Measurements from ENCODE around the gene MGST1. TPM values are rescaled to one million over a fixed set of nuclear protein-coding genes. Genes with fewer than 3 reads are reported as not detected.

The MGST1 gene
- total RNA-seq, 4 donors from 2014 or later: 4.6 to 85.6 (median 22.8) TPM

- H3K36me3 ChIP-seq: no peaks in the 10 kb centered on the region
- H3K27me3 ChIP-seq: no peaks in the 10 kb centered on the region
- peak overlapping the region in 1 of 2 donors; percentile 26 for H3K4me3 ChIP-seq
- H3K27ac ChIP-seq: peak overlapping the region; percentile 62 to 69
- TF ChIP-seq CTCF (IDR thresholded peaks at IDR 0.05): no peak
- TF ChIP-seq POLR2A (IDR thresholded peaks at IDR 0.05): no peak
- H3K4me1 ChIP-seq: no peaks in the 10 kb centered on the region
- no peaks in the 10 kb centered on the region for H3K9me3 ChIP-seq
- intact Hi-C loops (cut with DNase I; ENCODE audit: low total_unique reads): no loop called here
- DNase-seq: no peak
Observed at GRCh38 chr12:16348435-16349130, 1.1 kb downstream of the MGST1 start.

GRCh38 chr12:16349131-16349460, 1.7 kb downstream of the MGST1 start:
- no peak overlapping the region for H3K4me3 ChIP-seq
- no peaks in the 10 kb centered on the region for H3K36me3 ChIP-seq
- H3K27ac ChIP-seq: peak overlapping the region in 1 of 2 donors; percentile 69
- TF ChIP-seq CTCF (IDR thresholded peaks at IDR 0.05): no peak
- intact Hi-C loops (cut with DNase I; ENCODE audit: low total_unique reads): no loop called here
- H3K4me1 ChIP-seq: no peaks in the 10 kb centered on the region
- H3K9me3 ChIP-seq: no peaks in the 10 kb centered on the region
- no peaks in the 10 kb centered on the region for H3K27me3 ChIP-seq
- peak; percentile 69 to 72 for DNase-seq

GRCh38 chr12:16350682-16351081, 3.2 kb downstream of the MGST1 start:
- Histone ChIP-seq H3K27me3 (no peaks in the 10 kb centered on the region), H3K4me1 (no peaks in the 10 kb centered on the region), H3K27ac (no peak overlapping the region), H3K4me3 (no peak overlapping the region), H3K36me3 (no peaks in the 10 kb centered on the region), H3K9me3 (no peaks in the 10 kb centered on the region)
- no peak for TF ChIP-seq POLR2A (IDR thresholded peaks at IDR 0.05)
- no peak for TF ChIP-seq CTCF (IDR thresholded peaks at IDR 0.05)
- DNase-seq: peak; percentile 33 to 51
- intact Hi-C loops (cut with DNase I; ENCODE audit: low total_unique reads): no loop called here

- TF ChIP-seq POLR2A (IDR thresholded peaks at IDR 0.05) (no peak), CTCF (IDR thresholded peaks at IDR 0.05) (no peak)
- intact Hi-C loops (cut with DNase I; ENCODE audit: low total_unique reads): no loop called here
- H3K27me3 ChIP-seq: no peaks in the 10 kb centered on the region
- no peaks in the 10 kb centered on the region for H3K9me3 ChIP-seq
- H3K27ac ChIP-seq: no peak overlapping the region
- no peaks in the 10 kb centered on the region for H3K4me1 ChIP-seq
- no peaks in the 10 kb centered on the region for H3K36me3 ChIP-seq
- DNase-seq: no peak
- H3K4me3 ChIP-seq: no peak overlapping the region
Observed at GRCh38 chr12:16352481-16352880, 5.0 kb downstream of the MGST1 start.

GRCh38 chr12:16358878-16359277, 11.4 kb downstream of the MGST1 start:
- no peak for TF ChIP-seq CTCF (IDR thresholded peaks at IDR 0.05)
- TF ChIP-seq POLR2A (IDR thresholded peaks at IDR 0.05): no peak
- Histone ChIP-seq H3K4me3 (no peak overlapping the region), H3K27me3 (no peaks in the 10 kb centered on the region), H3K9me3 (no peaks in the 10 kb centered on the region), H3K36me3 (no peaks in the 10 kb centered on the region), H3K27ac (no peak overlapping the region), H3K4me1 (no peaks in the 10 kb centered on the region)
- intact Hi-C loops (cut with DNase I; ENCODE audit: low total_unique reads): no loop called here
- no peak for DNase-seq
